ENCODE measurements around the gene BMPR1A. TPM values are rescaled to one million over a fixed set of nuclear protein-coding genes. Genes with fewer than 3 reads are reported as not detected.
A peak's percentile ranks its signal among the peaks of the same experiment; 100 is the strongest.
"Not testable (repeated sequence)": the region's sequence is repeated elsewhere in the genome, so short reads cannot be mapped to it uniquely, and the experiment has no call there.

The BMPR1A gene
- total and polyA plus RNA-seq, 9 of the 15 experiments (the other 6 are each of a cell fraction or from before 2014, with no cell fraction given) = 1.6 to 17.5 (median 9.1) TPM

DNA sequence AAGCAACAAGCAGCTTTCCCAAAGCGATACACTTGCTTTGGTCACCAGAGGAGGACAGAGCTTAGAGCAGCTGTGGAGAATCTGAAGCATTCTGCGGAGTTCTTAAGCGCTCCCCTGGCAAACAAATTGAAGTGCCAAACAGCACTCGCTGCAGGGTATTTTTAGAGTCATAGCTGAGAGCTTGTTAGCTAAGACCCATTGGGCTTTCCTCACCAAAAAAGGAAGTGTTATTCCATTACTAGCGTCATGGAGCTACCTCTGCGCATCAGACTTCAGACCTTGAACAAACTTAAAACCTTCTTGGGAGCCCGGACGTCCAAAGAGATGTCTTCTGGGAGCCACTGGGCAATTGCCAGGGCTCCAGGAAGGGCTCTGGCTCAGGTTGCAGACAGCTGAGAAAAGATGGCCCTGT, 23.2 kb upstream of the BMPR1A start:
- POLR2A ChIA-PET = interaction anchor here (0.8 to 2.3 kb wide), 6 partner anchors 9 to 23 kb away, joined by 3 to 9 read pairs (median 6); partner anchors contain the start of gene BMPR1A

DNA sequence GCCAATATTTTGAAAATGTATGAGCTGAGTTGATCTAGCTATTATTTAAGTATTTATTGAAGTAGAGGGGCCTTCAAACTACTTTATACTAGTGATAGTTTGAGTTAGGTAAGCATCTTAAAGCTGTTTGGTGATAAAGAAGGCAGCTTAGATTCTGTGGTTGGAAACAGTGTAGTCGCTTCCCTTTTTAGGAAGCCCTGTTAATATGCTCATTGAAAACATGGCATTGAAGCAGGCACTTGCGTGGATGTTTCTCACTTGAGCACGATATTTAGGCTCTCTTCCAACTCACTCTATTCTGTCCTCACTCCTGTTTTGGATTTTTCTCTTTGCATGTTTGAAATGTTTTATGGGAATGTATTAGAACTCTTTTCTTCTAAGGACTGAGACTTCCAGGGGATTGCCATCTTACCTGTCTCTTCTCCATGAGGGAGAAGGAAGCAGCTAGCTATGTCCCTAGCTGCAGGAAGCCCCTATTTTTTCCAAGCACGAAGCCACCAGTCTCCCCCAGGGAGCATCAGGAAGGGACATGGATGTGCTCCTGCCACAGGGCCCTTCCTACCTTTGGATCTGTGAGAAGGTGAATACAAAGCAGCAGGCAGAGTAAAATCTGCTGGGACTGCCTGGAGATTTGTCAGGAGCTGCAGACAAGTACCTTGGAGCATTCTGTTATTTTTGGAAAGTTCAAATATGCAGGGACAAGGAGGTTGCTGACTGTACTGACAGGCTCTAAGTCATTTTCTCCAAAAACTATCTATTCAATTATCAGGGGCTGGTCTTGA, 22.0 kb upstream of the BMPR1A start:
- POLR2A ChIA-PET = interaction anchor here (1.6 to 2.3 kb wide), 3 partner anchors 8 to 21 kb away, joined by 6 to 9 read pairs (median 6); partner anchors contain the start of gene BMPR1A
- H3K27me3 ChIP-seq (ENCODE audit: control insufficient read depth in 2 of 2, insufficient read depth in 2 of 2, low read length in 2 of 2) = no peaks in the 10 kb centered on the region
- no peak for FAIRE-seq
- no peaks in the 10 kb centered on the region for H3K36me3 ChIP-seq (ENCODE audit: control insufficient read depth, insufficient read depth, low read length)
- no peaks in the 10 kb centered on the region for H3K9me1 ChIP-seq (ENCODE audit: control insufficient read depth, insufficient read depth, low read length)
- H3K4me3 ChIP-seq = no peak overlapping the region
- no peak for DNase-seq (ENCODE audit: extremely low read depth in 1 of 4, low spot score in 3 of 4)
- no peak for TF ChIP-seq ZNF589 (CRISPR knock-in tag; IDR thresholded peaks at IDR 0.05; ENCODE audit: low read depth)
- TF ChIP-seq ATF1 (CRISPR knock-in tag; IDR thresholded peaks at IDR 0.05) = no peak
- no peak for TF ChIP-seq ATF1 (tag; IDR thresholded peaks at IDR 0.05)
- no peak for TF ChIP-seq PML (IDR thresholded peaks at IDR 0.05; ENCODE audit: low read length)
- TF ChIP-seq HDAC3 (IDR thresholded peaks at IDR 0.05; ENCODE audit: borderline replicate concordance, partially characterized antibody) = no peak
- no peak for TF ChIP-seq TFAM (CRISPR knock-in tag; conservative IDR thresholded peaks at IDR 0.05)
- TF ChIP-seq ZNF584 (CRISPR knock-in tag; IDR thresholded peaks at IDR 0.05; ENCODE audit: low read depth) = no peak
- no peak overlapping the region for H3K4me2 ChIP-seq (ENCODE audit: insufficient read depth, low read length)
- no peaks in the 10 kb centered on the region for H3K9me3 ChIP-seq (replicated peaks; ENCODE audit: control insufficient read depth, insufficient read depth, low read depth, low read length)
- BruUV-seq (replicated peaks) = no TSS peak
- no peak overlapping the region for H2AFZ ChIP-seq (ENCODE audit: low read depth, low read length)
- H3K79me2 ChIP-seq (ENCODE audit: control insufficient read depth, insufficient read depth, low read length) = no peaks in the 10 kb centered on the region
- no peak; the same call in 2 of the 3 replicates for ATAC-seq
- 21% methylated on average over 4 of the region's 4 CpGs for WGBS (ENCODE audit: insufficient coverage, low coverage, missing lambda C conversion rate)
- in situ Hi-C loops (cut with MboI) = no loop called here
- H3K9ac ChIP-seq (ENCODE audit: insufficient read depth in 1 of 2, low read depth in 2 of 2, low read length in 2 of 2) = no peak overlapping the region
- CTCF ChIA-PET (ENCODE audit: low intra/inter-chr PET ratio) = no interaction called here
- 0 out of 5 replicates have a peak, but pooled peaks cover 0 to 5% of the 10 kb centered on the region in 2 experiments for H3K4me1 ChIP-seq (replicated peaks in 1 of 2; ENCODE audit: control insufficient read depth in 2 of 2, insufficient read depth in 2 of 2, low read length in 2 of 2)
- no peak overlapping the region for H3K27ac ChIP-seq (ENCODE audit: extremely low read depth, low read depth, low read length)
- no peaks in the 10 kb centered on the region for H4K20me1 ChIP-seq (replicated peaks; ENCODE audit: control insufficient read depth, insufficient read depth, low read length)
- intact Hi-C loops (cut with micrococcal nuclease) = no loop called here

More for the DNA sequence above, 23.2 kb upstream of the BMPR1A start:
- 60% methylated on average over 8 of the region's 8 CpGs for WGBS (ENCODE audit: insufficient coverage, low coverage, missing lambda C conversion rate)
- Histone ChIP-seq H3K9me3 (replicated peaks; ENCODE audit: control insufficient read depth, insufficient read depth, low read depth, low read length) (no peaks in the 10 kb centered on the region), H3K9me1 (ENCODE audit: control insufficient read depth, insufficient read depth, low read length) (no peaks in the 10 kb centered on the region), H3K4me2 (ENCODE audit: insufficient read depth, low read length) (no peak overlapping the region), H3K4me3 (no peak overlapping the region), H3K4me1 (replicated peaks in 1 of 2; ENCODE audit: control insufficient read depth in 2 of 2, insufficient read depth in 2 of 2, low read length in 2 of 2) (0 out of 5 replicates have a peak, but pooled peaks cover 0 to 5% of the 10 kb centered on the region in 2 experiments), H4K20me1 (replicated peaks; ENCODE audit: control insufficient read depth, insufficient read depth, low read length) (no peaks in the 10 kb centered on the region), H3K9ac (ENCODE audit: insufficient read depth in 1 of 2, low read depth in 2 of 2, low read length in 2 of 2) (no peak overlapping the region), H3K79me2 (ENCODE audit: control insufficient read depth, insufficient read depth, low read length) (no peaks in the 10 kb centered on the region), H3K27ac (ENCODE audit: extremely low read depth, low read depth, low read length) (no peak overlapping the region), H2AFZ (ENCODE audit: low read depth, low read length) (0 out of 2 replicates have a peak overlapping the region, but pooled peaks have one; percentile 1), H3K36me3 (ENCODE audit: control insufficient read depth, insufficient read depth, low read length) (no peaks in the 10 kb centered on the region), H3K27me3 (ENCODE audit: control insufficient read depth in 2 of 2, insufficient read depth in 2 of 2, low read length in 2 of 2) (no peaks in the 10 kb centered on the region)
- no peak for FAIRE-seq
- TF ChIP-seq TCF3 (CRISPR knock-in tag; IDR thresholded peaks at IDR 0.05) (no peak), EZH2 (IDR thresholded peaks at IDR 0.05; ENCODE audit: borderline replicate concordance, low read depth, low read length) (no peak)
- ATAC-seq = no peak
- BruUV-seq (replicated peaks) = no TSS peak
- DNase-seq (ENCODE audit: extremely low read depth in 1 of 4, low spot score in 3 of 4) = no peak
- in situ Hi-C loops (cut with MboI) (no loop called here), intact Hi-C loops (cut with micrococcal nuclease) (no loop called here)
- CTCF ChIA-PET (ENCODE audit: low intra/inter-chr PET ratio) = no interaction called here

DNA sequence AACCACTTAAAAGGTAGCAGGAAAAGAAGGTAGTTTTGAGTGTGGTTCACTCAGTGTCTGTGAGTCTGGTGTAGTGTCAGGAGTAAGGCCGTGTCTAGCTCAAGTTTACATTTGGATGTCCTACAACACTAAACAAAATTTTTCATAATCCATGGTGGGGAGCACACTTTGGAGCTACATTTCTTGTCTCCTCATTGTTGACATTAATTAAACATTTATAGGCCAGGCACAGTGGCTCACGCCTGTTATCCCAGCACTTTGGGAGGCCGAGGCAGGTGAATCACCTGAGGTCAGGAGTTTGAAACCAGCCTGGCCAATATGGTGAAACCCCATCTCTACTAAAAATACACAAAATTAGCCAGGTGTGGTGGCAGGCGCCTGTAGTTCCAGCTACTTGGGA, 21.1 kb upstream of the BMPR1A start:
- H2AFZ ChIP-seq (ENCODE audit: low read depth, low read length); H3K4me1 ChIP-seq (replicated peaks in 1 of 2; ENCODE audit: control insufficient read depth in 2 of 2, insufficient read depth in 2 of 2, low read length in 2 of 2); BruUV-seq (replicated peaks); ATAC-seq; H3K9me3 ChIP-seq (replicated peaks; ENCODE audit: control insufficient read depth, insufficient read depth, low read depth, low read length); intact Hi-C loops (cut with micrococcal nuclease); H3K36me3 ChIP-seq (ENCODE audit: control insufficient read depth, insufficient read depth, low read length); H3K4me3 ChIP-seq; FAIRE-seq; H4K20me1 ChIP-seq (replicated peaks; ENCODE audit: control insufficient read depth, insufficient read depth, low read length); H3K27ac ChIP-seq (ENCODE audit: extremely low read depth, low read depth, low read length); H3K79me2 ChIP-seq (ENCODE audit: control insufficient read depth, insufficient read depth, low read length); DNase-seq (ENCODE audit: extremely low read depth in 1 of 4, low spot score in 3 of 4); in situ Hi-C loops (cut with MboI); H3K9ac ChIP-seq (ENCODE audit: insufficient read depth in 1 of 2, low read depth in 2 of 2, low read length in 2 of 2); H3K9me1 ChIP-seq (ENCODE audit: control insufficient read depth, insufficient read depth, low read length); H3K4me2 ChIP-seq (ENCODE audit: insufficient read depth, low read length); H3K27me3 ChIP-seq (ENCODE audit: control insufficient read depth in 2 of 2, insufficient read depth in 2 of 2, low read length in 2 of 2); CTCF ChIA-PET (ENCODE audit: low intra/inter-chr PET ratio); POLR2A ChIA-PET: not testable (repeated sequence)
- WGBS (ENCODE audit: insufficient coverage, low coverage, missing lambda C conversion rate) = 65% methylated on average over 4 of the region's 4 CpGs

Data from K562 (cell line).